ENCODE data around the gene TMEM126B. TPM values are rescaled to one million over a fixed set of nuclear protein-coding genes. Genes with fewer than 3 reads are reported as not detected.

Gene TMEM126B
- total and polyA plus RNA-seq, 2 donors (not counting 1 experiment from before 2014, with no cell fraction given): 21.7 to 38.5 TPM

- H3K27me3 ChIP-seq (replicated peaks in 1 of 4; ENCODE audit: control extremely low read depth in 1 of 4, control insufficient read depth in 3 of 4, insufficient read depth in 4 of 4, low read length in 3 of 4): no peaks in the 10 kb centered on the region
- H3K27ac Mint-ChIP-seq: peak overlapping the region; percentile 95
- WGBS (ENCODE audit: insufficient coverage): 19% methylated on average over 4 of the region's 10 CpGs
- H3K4me3 ChIP-seq (ENCODE audit: control extremely low read depth in 1 of 5, extremely low read depth in 1 of 5, insufficient read depth in 1 of 5, low read depth in 2 of 5, low read length in 4 of 5): peak overlapping the region; percentile 78 to 95 (median 89)
- no peak for TF ChIP-seq EZH2 (IDR thresholded peaks at IDR 0.05; ENCODE audit: borderline replicate concordance, insufficient read depth, low read depth, low read length, poor library complexity, severe bottlenecking)
- TF ChIP-seq CTCF (IDR thresholded peaks at IDR 0.05): no peak
- peak; percentile 13 for DNase-seq
- ChIA-PET CTCF (interaction anchor here (0.7 to 1.9 kb wide), 3 partner anchors 35 to 312 kb away, joined by 3 to 15 read pairs (median 3); partner anchors contain the start of genes DLG2 and TMEM126B), POLR2A (interaction anchor here (0.5 kb wide), 1 partner anchor 69 kb away, joined by 5 read pairs; no protein-coding TSS in a partner anchor)
- peaks cover 16 to 21% of the 10 kb centered on the region in 2 donors for H3K4me1 ChIP-seq (ENCODE audit: control insufficient read depth in 2 of 2, insufficient read depth in 2 of 2, low read length in 2 of 2)
- peaks cover 0 to 3% (median 0%) of the 10 kb centered on the region in 3 donors for H3K9me3 ChIP-seq (ENCODE audit: control extremely low read depth in 1 of 3, control insufficient read depth in 2 of 3, insufficient read depth in 1 of 3, low read length in 2 of 3)
- peak overlapping the region; percentile 96 to 97 for H3K27ac ChIP-seq (ENCODE audit: low read length in 2 of 2)
- peak overlapping the region; percentile 78 for H2AFZ ChIP-seq (ENCODE audit: insufficient read depth, low read depth, low read length, poor library complexity, severe bottlenecking)
- peaks cover 0 to 25% of the 10 kb centered on the region in 2 experiments for H3K36me3 ChIP-seq (replicated peaks in 1 of 2; ENCODE audit: control extremely low read depth in 1 of 2, control insufficient read depth in 1 of 2, extremely low read depth in 1 of 2, insufficient read depth in 2 of 2, low read length in 1 of 2)
- peaks cover 37% of the 10 kb centered on the region for H4K20me1 ChIP-seq (ENCODE audit: control insufficient read depth, insufficient read depth, low read length, poor library complexity, severe bottlenecking)
- peak overlapping the region; percentile 79 for H3K4me2 ChIP-seq (replicated peaks; ENCODE audit: low read depth, low read length, poor library complexity, severe bottlenecking)
- peak overlapping the region; percentile 86 for H3K9ac ChIP-seq (ENCODE audit: low read length)
- no peaks in the 10 kb centered on the region for H3K9me3 Mint-ChIP-seq (ENCODE audit: insufficient read depth)
- ATAC-seq (ENCODE audit: low read depth): no peak
- H3K4me3 Mint-ChIP-seq: peak overlapping the region; percentile 94
- no peaks in the 10 kb centered on the region for H3K27me3 Mint-ChIP-seq
- intact Hi-C loops (cut with micrococcal nuclease): loop anchor here (10.0 kb wide), 1 partner anchor 348 kb away; no protein-coding TSS in a partner anchor
- peaks cover 51% of the 10 kb centered on the region for H3K4me1 Mint-ChIP-seq
- H3K79me2 ChIP-seq (ENCODE audit: control insufficient read depth, insufficient read depth, low read length): peaks cover 47% of the 10 kb centered on the region
Observed at GRCh38 chr11:85663080-85663752, 34.8 kb downstream of the TMEM126B start.

Data from B cell (primary cell).